D721Med (cell line): ENCODE measurements around the gene MEIS3.

ENCODE experiments used
- DNase-seq: peaks from one replicate; pipeline ENCODE4 v3.0.0; 2011; ENCODE audit warnings: low spot score; ENCODE audit not compliant: insufficient read length
- FAIRE-seq: peaks from 2 replicates; lab custom pipeline; 2011; peaks lifted over from hg19 to GRCh38; lab: Jason Lieb, UNC
- TF ChIP-seq, protein P1 (sequence below): IDR thresholded peaks from 2 replicates; pipeline ENCODE4 v1.5.1; 2012; ENCODE audit warnings: mild to moderate bottlenecking, control low read depth; ENCODE audit not compliant: insufficient read depth; ENCODE audit errors: missing control alignments

The MEIS3 gene

DNA sequence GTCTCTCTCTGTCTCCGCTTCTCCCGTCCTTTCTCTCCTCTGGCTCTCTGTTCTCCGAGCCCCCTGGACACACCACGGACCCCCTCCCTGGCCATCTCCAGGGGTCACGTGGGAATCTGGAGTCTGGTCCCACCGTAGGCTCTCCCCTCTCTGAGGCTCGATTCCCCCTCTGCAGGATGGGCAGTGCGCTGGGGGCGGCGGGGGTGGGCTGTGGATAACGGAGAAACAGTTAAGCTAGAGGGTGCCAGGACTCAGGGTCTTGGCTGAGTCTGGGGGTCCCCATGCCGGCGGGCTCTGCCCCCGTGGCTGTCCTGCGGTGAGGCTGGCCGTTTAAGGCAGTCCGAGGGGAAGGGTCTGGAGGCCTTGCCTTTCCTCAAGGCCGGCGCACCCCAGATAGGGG, 462 bp upstream of the MEIS3 start:
- DNase-seq = no peak
- FAIRE-seq = no peak
- TF ChIP-seq, protein P1, sequence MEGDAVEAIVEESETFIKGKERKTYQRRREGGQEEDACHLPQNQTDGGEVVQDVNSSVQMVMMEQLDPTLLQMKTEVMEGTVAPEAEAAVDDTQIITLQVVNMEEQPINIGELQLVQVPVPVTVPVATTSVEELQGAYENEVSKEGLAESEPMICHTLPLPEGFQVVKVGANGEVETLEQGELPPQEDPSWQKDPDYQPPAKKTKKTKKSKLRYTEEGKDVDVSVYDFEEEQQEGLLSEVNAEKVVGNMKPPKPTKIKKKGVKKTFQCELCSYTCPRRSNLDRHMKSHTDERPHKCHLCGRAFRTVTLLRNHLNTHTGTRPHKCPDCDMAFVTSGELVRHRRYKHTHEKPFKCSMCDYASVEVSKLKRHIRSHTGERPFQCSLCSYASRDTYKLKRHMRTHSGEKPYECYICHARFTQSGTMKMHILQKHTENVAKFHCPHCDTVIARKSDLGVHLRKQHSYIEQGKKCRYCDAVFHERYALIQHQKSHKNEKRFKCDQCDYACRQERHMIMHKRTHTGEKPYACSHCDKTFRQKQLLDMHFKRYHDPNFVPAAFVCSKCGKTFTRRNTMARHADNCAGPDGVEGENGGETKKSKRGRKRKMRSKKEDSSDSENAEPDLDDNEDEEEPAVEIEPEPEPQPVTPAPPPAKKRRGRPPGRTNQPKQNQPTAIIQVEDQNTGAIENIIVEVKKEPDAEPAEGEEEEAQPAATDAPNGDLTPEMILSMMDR = no peak

DNA sequence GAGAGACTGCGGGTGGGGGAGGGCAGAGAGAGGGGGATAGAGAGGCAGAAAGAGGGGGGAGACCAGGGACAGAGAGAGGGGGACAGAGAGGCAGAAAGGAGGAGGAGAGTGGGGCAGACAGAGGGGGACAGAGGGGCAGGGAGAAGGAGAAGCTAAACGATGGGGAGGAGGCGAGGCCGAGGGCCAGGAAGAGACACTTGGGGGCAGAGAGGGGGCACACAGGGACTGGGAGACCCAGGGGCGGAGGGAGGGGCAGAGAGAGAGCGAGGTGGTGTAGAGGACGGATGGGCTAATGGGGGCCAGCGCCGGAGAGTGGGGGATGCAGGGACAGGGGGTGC, 666 bp downstream of the MEIS3 start:
- TF ChIP-seq, protein P1 = no peak
- FAIRE-seq (no peak), DNase-seq (no peak)

DNA sequence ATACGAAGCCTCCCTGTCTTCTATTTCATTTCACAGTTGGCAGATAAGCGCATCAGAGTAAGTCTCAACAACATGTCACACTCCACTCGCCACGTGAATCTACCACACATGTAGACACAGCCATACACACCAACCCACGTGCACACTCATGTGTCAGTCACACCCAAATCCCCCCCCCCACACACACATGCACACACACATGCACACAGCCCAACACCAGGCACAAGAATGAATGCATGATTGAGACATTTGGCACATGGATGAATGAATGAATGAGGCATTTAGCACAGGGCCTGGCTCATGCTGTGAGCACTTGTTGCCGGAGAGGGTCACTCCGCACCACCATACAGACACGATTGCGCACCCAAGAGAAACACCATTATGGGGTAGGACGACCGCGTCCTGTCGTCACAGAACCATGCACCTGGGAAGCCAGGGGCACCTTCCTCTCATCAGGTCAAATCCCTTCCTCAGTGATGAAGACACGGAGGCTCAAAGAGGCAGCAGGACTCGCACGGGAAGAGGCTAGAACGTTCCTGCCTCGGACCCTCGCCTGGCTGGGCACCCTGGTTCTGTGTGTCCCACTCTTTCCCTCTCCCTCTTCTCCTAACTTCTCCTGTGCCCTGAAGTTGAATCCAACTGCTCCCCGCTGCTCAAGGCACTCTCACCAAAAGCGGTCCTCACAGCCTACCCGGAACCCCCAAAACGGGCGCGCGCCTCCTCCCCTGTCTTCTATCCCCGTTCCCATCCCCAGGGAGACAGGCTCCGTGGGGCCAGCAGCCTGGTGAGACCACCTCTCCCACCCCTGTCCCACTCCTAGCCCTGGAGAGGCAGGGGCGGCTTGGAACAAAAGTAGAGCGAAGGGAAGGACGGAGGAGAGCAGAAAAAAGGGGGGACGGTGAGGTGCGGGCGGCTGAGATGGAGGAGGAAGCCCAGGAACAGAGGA, 1.3 kb downstream of the MEIS3 start:
- TF ChIP-seq, protein P1 = no peak
- no peak for FAIRE-seq
- no peak for DNase-seq

DNA sequence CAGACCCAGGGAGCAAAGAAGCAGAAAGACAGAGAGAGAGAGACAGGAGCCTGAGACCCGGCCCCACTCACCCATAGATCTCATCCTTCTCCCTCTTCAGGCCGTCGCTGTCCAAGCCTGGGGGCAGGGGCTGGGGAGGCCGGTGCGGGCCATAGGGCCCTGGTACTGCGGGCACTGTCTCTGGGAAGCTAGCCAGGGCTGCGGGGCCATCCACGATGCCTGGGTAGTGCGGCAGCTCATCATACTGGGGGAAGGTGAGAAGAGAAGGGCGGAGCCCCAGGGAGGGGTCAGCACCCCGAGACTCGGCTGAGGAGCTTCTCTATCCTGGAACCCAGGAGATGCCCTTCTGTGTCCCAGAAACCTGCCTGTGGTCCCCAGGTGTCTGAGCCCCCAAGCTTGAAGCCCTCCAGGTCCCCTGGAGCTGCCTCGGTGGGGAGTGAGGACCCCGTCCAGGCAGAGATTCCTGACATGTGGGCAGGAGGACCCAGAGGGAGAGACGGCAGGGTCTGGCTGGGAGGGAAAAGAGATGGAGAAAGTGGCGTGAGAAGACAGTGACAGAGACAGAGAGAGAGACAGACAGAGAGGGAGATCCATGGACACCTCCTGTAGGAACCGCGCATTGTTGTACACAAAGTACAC, 2.1 kb downstream of the MEIS3 start:
- no peak for DNase-seq
- TF ChIP-seq, protein P1 = no peak
- no peak for FAIRE-seq

DNA sequence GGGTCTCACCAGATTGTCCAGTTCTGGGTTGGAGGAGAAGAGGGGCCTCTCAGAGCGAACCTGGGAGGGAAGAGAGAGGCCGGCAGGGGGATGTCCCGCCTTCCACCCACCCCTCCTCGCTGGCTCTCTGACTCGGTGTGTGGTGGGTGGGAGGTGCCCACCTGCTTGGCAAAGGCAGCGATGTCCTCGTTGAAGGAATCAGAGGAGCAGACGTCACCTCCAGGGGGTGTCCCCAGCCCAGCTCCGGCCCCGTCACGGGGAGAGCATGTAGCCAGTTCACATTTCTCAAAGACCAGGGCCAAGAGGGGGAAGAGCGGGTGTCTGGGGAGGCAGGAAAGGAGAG, 2.7 kb downstream of the MEIS3 start:
- FAIRE-seq (no peak), DNase-seq (no peak)
- TF ChIP-seq, protein P1 = no peak

DNA sequence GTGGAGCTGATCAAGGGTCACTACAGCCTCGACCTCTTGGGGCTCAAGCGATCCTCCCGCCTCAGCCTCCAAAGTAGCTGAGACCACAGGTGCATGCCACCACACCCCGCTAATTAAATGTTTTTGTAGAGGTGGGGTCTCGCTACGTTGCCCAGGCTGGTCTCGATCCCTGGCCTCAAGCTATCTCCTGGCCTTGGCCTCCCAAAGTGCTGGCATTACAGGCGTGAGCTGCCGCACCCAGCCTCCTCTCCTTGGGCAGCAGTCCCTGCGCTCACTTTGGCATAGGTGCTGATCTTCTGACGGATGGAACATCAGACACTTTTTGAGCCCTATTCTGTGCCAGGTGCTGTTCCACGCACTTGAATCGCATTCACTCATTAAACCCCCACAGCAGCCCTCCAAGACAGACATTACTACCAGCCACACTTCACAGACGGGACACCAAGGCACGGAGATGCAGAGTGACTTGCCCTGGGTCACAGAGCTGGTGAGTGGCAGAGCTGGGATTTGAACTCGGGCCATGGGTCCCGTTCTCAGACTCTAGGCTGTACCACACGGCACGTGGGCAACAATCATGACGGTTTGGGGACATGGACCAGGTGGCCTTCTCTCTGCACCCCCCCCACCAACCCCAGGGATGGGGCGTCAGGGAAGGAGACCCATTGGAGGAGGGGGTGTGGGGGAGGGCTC, 3.2 kb downstream of the MEIS3 start:
- no peak for FAIRE-seq

More for the DNA sequence above, 3.2 kb downstream of the MEIS3 start:
- TF ChIP-seq, protein P1 = no peak
- DNase-seq = no peak
